Lower lobe of right lung (tissue), 2 donors: Measurements from ENCODE around the gene C17orf114.

Source experiments
- ATAC-seq, 2 donors: fragments of 200-7000 bp; cut with Tn5 transposase; one replicate each; pipeline ENCODE4 v1.9.1; 2020 to 2022; ENCODE audit warnings: mild to moderate bottlenecking in 2 of 2, moderate library complexity in 2 of 2
- DNase-seq: peaks from one replicate; pipeline ENCODE4 v3.0.0-alpha.2; 2020
- H3K27ac ChIP-seq: fragments of 200-600 bp; one replicate; pipeline ENCODE4 v1.8.0; 2022
- H3K27me3 ChIP-seq: fragments of 200-600 bp; one replicate; pipeline ENCODE4 v1.8.0; 2022; ENCODE audit warnings: low read depth
- H3K36me3 ChIP-seq: fragments of 200-600 bp; one replicate; pipeline ENCODE4 v1.8.0; 2022; ENCODE audit warnings: mild to moderate bottlenecking
- H3K4me1 ChIP-seq: fragments of 200-600 bp; one replicate; pipeline ENCODE4 v1.8.0; 2022
- H3K4me3 ChIP-seq: fragments of 200-600 bp; one replicate; pipeline ENCODE4 v1.8.0; 2022; ENCODE audit warnings: mild to moderate bottlenecking
- H3K9me3 ChIP-seq: fragments of 200-600 bp; one replicate; pipeline ENCODE4 v1.8.0; 2022
- intact Hi-C: fragments of 100-400 bp; cut with DNase I; formaldehyde crosslinking; loops from one replicate; pipeline ENCODE4 v1.11.0; 2022
- TF ChIP-seq, protein P1 (sequence below): fragments of 200-600 bp; IDR thresholded peaks from one replicate; pipeline ENCODE4 v1.8.0; 2022; ENCODE audit warnings: antibody characterized with exemption, mild to moderate bottlenecking
- donor health status: DM: no; HTN: yes; CAD: no; lungs with severe emphysema.

The C17orf114 gene

DNA sequence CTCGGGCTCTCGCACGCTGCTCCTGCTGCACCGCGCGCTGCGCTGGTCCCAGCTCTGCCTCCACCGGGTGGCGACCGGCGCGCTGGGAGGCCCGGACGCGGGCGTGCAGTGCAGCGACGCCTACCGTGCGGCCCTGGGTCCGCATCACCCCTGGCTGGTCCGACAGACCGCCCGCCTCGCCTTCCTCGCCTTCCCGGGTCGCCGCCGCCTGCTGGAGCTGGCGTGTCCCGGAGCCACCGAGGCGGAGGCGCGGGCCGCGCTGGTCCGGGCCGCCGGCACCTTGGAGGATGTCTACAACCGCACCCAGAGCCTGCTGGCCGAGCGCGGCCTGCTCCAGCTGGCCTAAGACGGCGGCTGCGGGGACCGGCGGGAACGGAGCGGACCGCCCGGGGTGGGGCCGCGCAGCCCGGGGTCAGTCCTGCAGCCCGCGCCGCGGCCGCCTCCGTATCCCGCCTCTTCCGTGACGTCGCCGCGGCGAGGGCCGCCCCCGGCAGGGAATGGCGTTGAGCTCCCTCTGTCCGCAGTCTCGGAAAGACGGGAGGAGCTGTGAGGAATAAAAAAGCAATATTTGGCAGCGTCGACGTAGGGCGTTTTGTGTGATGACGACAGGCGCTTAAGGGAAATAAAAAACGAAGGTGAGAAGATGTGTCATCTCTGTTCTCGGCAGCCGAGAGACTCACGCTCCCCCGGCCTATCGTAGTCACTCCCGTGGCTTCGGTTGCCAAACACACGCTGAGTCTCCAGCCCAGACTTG lies 12.0 kb downstream of the C17orf114 start:
- Histone ChIP-seq H3K4me1 (peaks cover 31% of the 10 kb centered on the region), H3K9me3 (no peaks in the 10 kb centered on the region), H3K27me3 (peaks cover 11% of the 10 kb centered on the region), H3K27ac (peak overlapping the region; percentile 96), H3K36me3 (no peaks in the 10 kb centered on the region), H3K4me3 (peak overlapping the region; percentile 76)
- TF ChIP-seq, protein P1, sequence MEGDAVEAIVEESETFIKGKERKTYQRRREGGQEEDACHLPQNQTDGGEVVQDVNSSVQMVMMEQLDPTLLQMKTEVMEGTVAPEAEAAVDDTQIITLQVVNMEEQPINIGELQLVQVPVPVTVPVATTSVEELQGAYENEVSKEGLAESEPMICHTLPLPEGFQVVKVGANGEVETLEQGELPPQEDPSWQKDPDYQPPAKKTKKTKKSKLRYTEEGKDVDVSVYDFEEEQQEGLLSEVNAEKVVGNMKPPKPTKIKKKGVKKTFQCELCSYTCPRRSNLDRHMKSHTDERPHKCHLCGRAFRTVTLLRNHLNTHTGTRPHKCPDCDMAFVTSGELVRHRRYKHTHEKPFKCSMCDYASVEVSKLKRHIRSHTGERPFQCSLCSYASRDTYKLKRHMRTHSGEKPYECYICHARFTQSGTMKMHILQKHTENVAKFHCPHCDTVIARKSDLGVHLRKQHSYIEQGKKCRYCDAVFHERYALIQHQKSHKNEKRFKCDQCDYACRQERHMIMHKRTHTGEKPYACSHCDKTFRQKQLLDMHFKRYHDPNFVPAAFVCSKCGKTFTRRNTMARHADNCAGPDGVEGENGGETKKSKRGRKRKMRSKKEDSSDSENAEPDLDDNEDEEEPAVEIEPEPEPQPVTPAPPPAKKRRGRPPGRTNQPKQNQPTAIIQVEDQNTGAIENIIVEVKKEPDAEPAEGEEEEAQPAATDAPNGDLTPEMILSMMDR = peak; percentile 82
- ATAC-seq = peak; percentile 94 to 95
- DNase-seq = peak; percentile 90
- intact Hi-C loops = loop anchor here (10.0 kb wide), 1 partner anchor 55 kb away; the partner anchor contains the start of genes CXCL16, MED11 and ZMYND15

GRCh38 chr17:4789701-4789950 lies 12.5 kb downstream of the C17orf114 start:
- TF ChIP-seq, protein P1 = no peak
- Histone ChIP-seq H3K27ac (peak overlapping the region; percentile 96), H3K9me3 (no peaks in the 10 kb centered on the region), H3K4me1 (peaks cover 33% of the 10 kb centered on the region), H3K27me3 (peaks cover 16% of the 10 kb centered on the region), H3K36me3 (no peaks in the 10 kb centered on the region), H3K4me3 (peak overlapping the region; percentile 76)
- intact Hi-C loops = loop anchor here (10.0 kb wide), 1 partner anchor 55 kb away; the partner anchor contains the start of genes CXCL16, MED11 and ZMYND15
- ATAC-seq (no peak), DNase-seq (no peak)

- no peaks in the 10 kb centered on the region for H3K36me3 ChIP-seq
- intact Hi-C loops = loop anchor here (10.0 kb wide), 1 partner anchor 54 kb away; the partner anchor contains the start of genes CXCL16, MED11 and ZMYND15
- H3K4me3 ChIP-seq = peak within 1 kb of the TSS; percentile 76
- H3K4me1 ChIP-seq = peaks cover 33% of the 10 kb centered on the region
- peak within 1 kb of the TSS; percentile 96 for H3K27ac ChIP-seq
- peaks cover 21% of the 10 kb centered on the region for H3K27me3 ChIP-seq
- peak; percentile 3 to 7 for ATAC-seq
- DNase-seq = no peak
- TF ChIP-seq, protein P1 = no peak
- H3K9me3 ChIP-seq = no peaks in the 10 kb centered on the region
Observed at GRCh38 chr17:4788807-4789700, 13.1 kb downstream of the C17orf114 start, which contains the start of gene GLTPD2. TSS of gene GLTPD2 (plus strand) at chr17:4788964. CDS start at chr17:4789012, 48 bp downstream.

DNA sequence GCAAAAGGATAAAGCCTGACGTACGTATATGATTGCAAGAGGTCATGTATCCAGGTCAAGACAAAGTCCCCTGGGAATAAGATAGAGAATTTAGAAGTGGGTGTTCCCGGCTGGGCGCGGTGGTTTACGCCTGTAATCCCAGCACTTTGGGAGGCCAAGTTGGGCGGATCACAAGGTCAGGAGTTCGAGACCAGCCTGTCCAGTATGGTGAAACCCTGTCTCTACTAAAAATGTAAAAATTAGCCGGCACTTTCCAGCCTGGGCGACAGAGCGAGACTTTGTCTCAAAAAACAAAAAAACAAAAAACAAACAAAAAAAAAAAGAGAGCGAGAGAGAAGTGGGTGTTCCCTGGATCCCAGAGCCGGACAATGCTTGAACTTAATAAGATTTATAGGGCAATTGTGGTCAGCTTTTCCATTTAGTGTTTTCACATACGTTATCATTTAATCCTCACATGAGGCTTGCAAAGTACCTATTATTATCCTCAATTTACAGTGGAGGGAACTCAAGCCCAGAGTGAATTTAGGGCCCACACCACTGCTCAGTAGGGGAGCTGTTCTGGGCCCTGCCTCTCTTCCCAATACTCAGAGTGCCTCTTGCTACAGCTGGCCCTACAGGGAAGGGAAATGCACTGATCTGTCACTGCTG lies 13.8 kb downstream of the C17orf114 start:
- peaks cover 29% of the 10 kb centered on the region for H3K27me3 ChIP-seq
- DNase-seq (no peak), ATAC-seq (no peak)
- H3K4me1 ChIP-seq = peaks cover 33% of the 10 kb centered on the region
- H3K27ac ChIP-seq = no peak overlapping the region
- peak overlapping the region; percentile 76 for H3K4me3 ChIP-seq
- no peaks in the 10 kb centered on the region for H3K9me3 ChIP-seq
- intact Hi-C loops = loop anchor here (10.0 kb wide), 1 partner anchor 53 kb away; the partner anchor contains the start of genes CXCL16, MED11 and ZMYND15
- no peaks in the 10 kb centered on the region for H3K36me3 ChIP-seq
- TF ChIP-seq, protein P1 = no peak

GRCh38 chr17:4786516-4786915 lies 15.6 kb downstream of the C17orf114 start:
- DNase-seq = no peak
- TF ChIP-seq, protein P1 = no peak

More at GRCh38 chr17:4786516-4786915, 15.6 kb downstream of the C17orf114 start:
- Histone ChIP-seq H3K27ac (no peak overlapping the region), H3K9me3 (no peaks in the 10 kb centered on the region), H3K27me3 (peaks cover 43% of the 10 kb centered on the region), H3K4me3 (peak overlapping the region; percentile 34), H3K4me1 (peaks cover 33% of the 10 kb centered on the region), H3K36me3 (no peaks in the 10 kb centered on the region)
- ATAC-seq = no peak
- intact Hi-C loops = loop anchor here (10.0 kb wide), 1 partner anchor 52 kb away; the partner anchor contains the start of genes CXCL16, MED11 and ZMYND15
